Duodenal mucosa (tissue), 2 donors: ENCODE measurements around the gene FAM81A.
"Not testable (repeated sequence)": the region's sequence is repeated elsewhere in the genome, so short reads cannot be mapped to it uniquely, and the experiment has no call there.

Source experiments
- H3K27ac ChIP-seq: one replicate; pipeline ENCODE4 v1.7.0; 2013; ENCODE audit warnings: low read depth, low read length
- H3K27me3 ChIP-seq, 2 donors: one replicate each; pipeline ENCODE4 v1.7.0; 2013; ENCODE audit warnings: low read length in 2 of 2, control low read depth in 1 of 2; ENCODE audit not compliant: insufficient read depth in 2 of 2, control insufficient read depth in 1 of 2
- H3K36me3 ChIP-seq, 2 donors: one replicate each; pipeline ENCODE4 v1.7.0; 2013; ENCODE audit warnings: low read length in 2 of 2, control low read depth in 1 of 2; ENCODE audit not compliant: insufficient read depth in 2 of 2, control insufficient read depth in 1 of 2
- H3K4me1 ChIP-seq, 2 donors: one replicate each; pipeline ENCODE4 v1.7.0; 2013; ENCODE audit warnings: low read length in 2 of 2, control low read depth in 1 of 2; ENCODE audit not compliant: insufficient read depth in 2 of 2, control insufficient read depth in 1 of 2
- H3K4me3 ChIP-seq, 2 donors: one replicate each; pipeline ENCODE4 v1.7.0; 2013; ENCODE audit warnings: low read length in 2 of 2, low read depth in 1 of 2
- H3K9ac ChIP-seq, 2 donors: one replicate each; pipeline ENCODE4 v1.7.0; 2013; ENCODE audit warnings: low read length in 2 of 2, low read depth in 1 of 2
- H3K9me3 ChIP-seq, 2 donors: one replicate each; pipeline ENCODE4 v1.7.0; 2013; ENCODE audit warnings: low read length in 2 of 2, control low read depth in 1 of 2; ENCODE audit not compliant: control insufficient read depth in 1 of 2

The FAM81A gene

GRCh38 chr15:59521443-59521842, 83.5 kb downstream of the FAM81A start:
- H3K27ac ChIP-seq, result no peak overlapping the region
- no peaks in the 10 kb centered on the region for H3K36me3 ChIP-seq
- H3K9ac ChIP-seq, result no peak overlapping the region
- no peaks in the 10 kb centered on the region for H3K9me3 ChIP-seq
- no peak overlapping the region for H3K4me3 ChIP-seq
- H3K27me3 ChIP-seq, result no peaks in the 10 kb centered on the region
- H3K4me1 ChIP-seq, result no peaks in the 10 kb centered on the region

GRCh38 chr15:59522988-59523461, 85.0 kb downstream of the FAM81A start:
- Histone ChIP-seq H3K9ac (no peak overlapping the region), H3K4me3 (no peak overlapping the region), H3K36me3 (no peaks in the 10 kb centered on the region), H3K4me1 (no peaks in the 10 kb centered on the region), H3K9me3 (no peaks in the 10 kb centered on the region), H3K27ac (no peak overlapping the region), H3K27me3 (no peaks in the 10 kb centered on the region)

DNA sequence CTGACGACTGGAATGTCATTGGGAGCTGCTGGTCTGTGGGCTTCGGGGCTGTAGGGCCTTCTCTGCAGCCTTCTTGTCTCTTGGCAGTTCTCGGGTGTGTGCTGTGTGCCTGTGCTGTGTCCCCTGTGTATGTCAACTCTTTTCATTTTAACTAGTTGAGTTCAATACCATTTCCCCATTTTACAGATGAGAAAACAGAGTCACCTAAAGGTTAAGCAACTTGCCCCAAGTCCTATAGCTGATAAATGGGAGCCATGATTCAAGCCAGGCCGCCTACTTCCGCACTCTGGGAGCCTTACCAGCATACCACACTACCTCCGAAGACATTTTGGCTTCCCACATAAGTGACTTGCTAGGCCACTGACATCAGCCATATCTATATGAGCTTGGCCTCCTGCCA, 85.7 kb downstream of the FAM81A start:
- no peaks in the 10 kb centered on the region for H3K27me3 ChIP-seq
- no peak overlapping the region for H3K9ac ChIP-seq
- no peaks in the 10 kb centered on the region for H3K9me3 ChIP-seq
- no peak overlapping the region for H3K4me3 ChIP-seq
- H3K36me3 ChIP-seq, result no peaks in the 10 kb centered on the region
- no peaks in the 10 kb centered on the region for H3K4me1 ChIP-seq
- H3K27ac ChIP-seq, result no peak overlapping the region

GRCh38 chr15:59524331-59524731, 86.3 kb downstream of the FAM81A start:
- Histone ChIP-seq H3K9me3 (no peaks in the 10 kb centered on the region), H3K9ac (no peak overlapping the region), H3K36me3 (no peaks in the 10 kb centered on the region), H3K27ac (no peak overlapping the region), H3K27me3 (no peaks in the 10 kb centered on the region), H3K4me3 (no peak overlapping the region), H3K4me1 (peaks cover 0 to 4% of the 10 kb centered on the region in 2 donors)

- H3K27ac ChIP-seq, H3K4me1 ChIP-seq, H3K27me3 ChIP-seq, H3K4me3 ChIP-seq, H3K9me3 ChIP-seq, H3K9ac ChIP-seq, H3K36me3 ChIP-seq: not testable (repeated sequence)
These were observed 88.5 kb downstream of the FAM81A start for GRCh38 chr15:59526466-59526865.

GRCh38 chr15:59528429-59528828, 90.4 kb downstream of the FAM81A start:
- Histone ChIP-seq H3K36me3 (no peaks in the 10 kb centered on the region), H3K4me1 (peaks cover 8 to 19% of the 10 kb centered on the region in 2 donors), H3K27ac (no peak overlapping the region), H3K27me3 (no peaks in the 10 kb centered on the region), H3K9ac (no peak overlapping the region), H3K4me3 (no peak overlapping the region), H3K9me3 (no peaks in the 10 kb centered on the region)

DNA sequence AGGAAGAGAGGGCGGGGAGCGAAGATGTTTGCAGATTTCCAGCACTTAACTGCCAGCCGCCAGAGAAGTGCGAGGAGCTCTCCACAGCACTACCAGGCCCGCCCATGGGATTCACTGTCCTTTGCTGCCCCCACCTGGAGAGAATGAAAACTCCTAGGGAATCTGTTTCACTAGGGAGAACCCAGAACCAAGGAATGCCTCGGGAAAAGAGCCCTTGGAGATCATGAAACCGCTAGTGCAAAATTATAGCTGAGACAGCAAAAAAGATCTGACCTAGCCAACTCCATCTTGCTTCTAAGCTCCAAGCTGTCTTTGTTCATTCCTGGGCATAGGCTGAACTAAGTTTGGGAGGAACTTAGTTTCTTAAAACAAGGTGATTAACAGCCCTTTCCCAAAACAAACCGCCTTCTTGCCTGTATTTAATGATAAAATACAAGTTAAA, 91.0 kb downstream of the FAM81A start:
- H3K27me3 ChIP-seq, result no peaks in the 10 kb centered on the region
- no peak overlapping the region for H3K4me3 ChIP-seq
- H3K9me3 ChIP-seq, result no peaks in the 10 kb centered on the region
- H3K36me3 ChIP-seq, result no peaks in the 10 kb centered on the region
- no peak overlapping the region for H3K9ac ChIP-seq
- no peak overlapping the region for H3K27ac ChIP-seq
- H3K4me1 ChIP-seq, result peaks cover 8 to 19% of the 10 kb centered on the region in 2 donors

DNA sequence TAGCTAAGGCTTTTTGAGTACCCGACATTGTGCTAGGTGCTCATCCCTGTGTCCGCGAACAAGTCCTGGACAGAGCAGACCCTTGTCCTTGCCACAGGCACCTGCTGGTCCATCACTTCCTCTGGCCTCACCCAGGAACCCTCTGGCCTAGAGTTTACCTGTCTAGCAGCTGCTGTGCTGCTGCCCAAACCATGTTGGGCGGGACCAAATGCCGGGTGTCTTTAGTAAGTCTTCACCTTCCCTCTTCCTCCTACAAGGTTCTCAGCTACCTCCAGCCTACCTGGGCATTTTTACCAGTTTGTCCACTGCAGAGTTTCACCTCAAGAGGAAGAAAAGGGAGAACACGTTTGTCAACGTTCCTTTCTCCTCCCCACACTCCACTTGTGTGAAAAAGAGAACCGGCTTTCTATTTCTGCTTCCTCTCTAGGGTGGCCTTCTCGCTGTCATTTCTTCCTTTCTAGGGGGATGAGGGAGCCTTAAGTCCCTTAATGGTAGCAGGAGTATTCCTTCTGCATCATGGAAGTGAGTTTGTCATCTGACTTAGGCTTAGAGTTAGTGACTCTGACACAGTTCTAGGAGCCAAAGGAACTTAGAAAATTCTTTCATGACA, 93.2 kb downstream of the FAM81A start:
- peaks cover 16 to 29% of the 10 kb centered on the region in 2 donors for H3K4me1 ChIP-seq
- H3K27ac ChIP-seq, result peak overlapping the region; percentile 24
- H3K36me3 ChIP-seq, result no peaks in the 10 kb centered on the region
- no peaks in the 10 kb centered on the region for H3K27me3 ChIP-seq
- H3K9me3 ChIP-seq, result no peaks in the 10 kb centered on the region
- no peak overlapping the region for H3K4me3 ChIP-seq
- no peak overlapping the region for H3K9ac ChIP-seq

DNA sequence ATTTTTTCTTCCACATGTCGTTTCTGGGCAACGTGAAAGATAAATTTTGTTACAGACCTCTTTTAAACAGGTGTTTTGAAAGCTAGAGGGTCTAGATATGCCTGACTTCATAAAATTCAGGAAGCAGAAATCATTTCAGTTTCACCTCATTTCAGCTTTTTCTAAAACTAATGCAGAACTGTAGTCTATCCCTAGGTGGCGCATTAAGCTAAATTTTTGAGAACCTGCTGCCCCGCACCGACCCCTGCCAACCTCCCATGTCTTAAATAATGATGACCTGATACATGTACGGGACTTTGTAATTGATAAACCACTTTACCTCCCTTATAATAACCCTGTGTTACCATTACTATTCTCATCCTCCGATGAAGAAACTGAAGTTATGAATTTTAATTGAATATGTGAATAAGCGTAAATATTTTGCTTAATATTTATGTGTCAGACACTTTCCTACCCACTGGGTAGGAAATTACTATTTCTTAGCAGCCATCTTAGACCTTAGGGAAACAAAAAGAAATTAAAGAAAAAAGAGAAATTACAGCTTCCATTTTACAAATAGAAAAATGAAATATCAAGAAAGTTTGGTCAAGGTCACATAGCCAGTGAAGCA, 94.9 kb downstream of the FAM81A start:
- no peak overlapping the region for H3K27ac ChIP-seq
- H3K36me3 ChIP-seq, result no peaks in the 10 kb centered on the region
- peak overlapping the region; percentile 4 to 57 for H3K9ac ChIP-seq
- H3K4me3 ChIP-seq, result peak overlapping the region in 1 of 2 donors; percentile 0
- H3K4me1 ChIP-seq, result peaks cover 16 to 32% of the 10 kb centered on the region in 2 donors
- H3K9me3 ChIP-seq, result no peaks in the 10 kb centered on the region
- no peaks in the 10 kb centered on the region for H3K27me3 ChIP-seq

- Histone ChIP-seq H3K27ac (no peak overlapping the region), H3K4me3 (no peak overlapping the region), H3K4me1 (peaks cover 18 to 34% of the 10 kb centered on the region in 2 donors), H3K36me3 (no peaks in the 10 kb centered on the region), H3K9ac (no peak overlapping the region), H3K9me3 (no peaks in the 10 kb centered on the region), H3K27me3 (no peaks in the 10 kb centered on the region)
These were observed 98.6 kb downstream of the FAM81A start for GRCh38 chr15:59536553-59536952.
